HepG2 (cell line): ENCODE results near the gene ETFA. TPM values are rescaled to one million over a fixed set of nuclear protein-coding genes. Genes with fewer than 3 reads are reported as not detected.

ENCODE experiments used
- ATAC-seq: fragments of 200-7000 bp; cut with Tn5 transposase; 3 replicates; pipeline ENCODE4 v1.9.1; 2020; ENCODE audit warnings: mild to moderate bottlenecking, moderate library complexity
- BruUV-seq: library from RNA; stranded (reverse); fragments of 400-500 nt; replicated peaks from 2 replicates; lab custom pipeline; 2021; lab: Mats Ljungman, UMichigan
- CTCF ChIA-PET: fragments of 300-600 bp; formaldehyde crosslinking; extraction: SDS; loops from one replicate; lab custom pipeline; 2021; ENCODE audit warnings: low total read pairs, inconsistent platforms, low intra/inter-chr PET ratio; lab: Yijun Ruan, JAX
- POLR2A ChIA-PET: fragments of 350-600 bp; sonication (Branson Sonifier 250); formaldehyde crosslinking; loops from one replicate; lab custom pipeline; 2020; ENCODE audit warnings: antibody characterized with exemption, inconsistent platforms; lab: Yijun Ruan, JAX
- DNase-seq: peaks from one replicate; pipeline ENCODE4 v3.0.0-alpha.2; 2015; ENCODE audit warnings: low spot score
- FAIRE-seq: peaks from 3 replicates; lab custom pipeline; 2011; peaks lifted over from hg19 to GRCh38; lab: Jason Lieb, UNC
- H2AFZ ChIP-seq: one replicate; pipeline ENCODE4 v1.6.1; 2011; ENCODE audit warnings: low read length, inconsistent platforms
- H3K27ac ChIP-seq: fragments of 300-600 bp; 3 replicates; pipeline ENCODE4 v1.8.0; 2011; ENCODE audit warnings: mixed run types, mild to moderate bottlenecking, mixed read lengths, low read length, inconsistent platforms; ENCODE audit not compliant: insufficient read depth; ENCODE audit errors: extremely low read length
- H3K27me3 ChIP-seq, 2 experiments: fragments of 200-600 bp in 1 of 2; 2 replicates in 1 of 2; 3 replicates in 1 of 2; pipeline versions ENCODE4 v1.6.0 to v1.8.0; 2011; ENCODE audit warnings: low read length in 2 of 2, mild to moderate bottlenecking in 2 of 2, moderate library complexity in 2 of 2, inconsistent platforms in 1 of 2; ENCODE audit not compliant: insufficient read depth in 2 of 2, control insufficient read depth in 1 of 2
- H3K36me3 ChIP-seq, 2 experiments: fragments of 200-600 bp in 1 of 2; replicated peaks in 1 of 2; 2 replicates in 1 of 2; 3 replicates in 1 of 2; pipeline versions ENCODE4 v1.5.1 to v1.8.0; 2011; ENCODE audit warnings: low read length in 2 of 2, inconsistent platforms in 1 of 2; ENCODE audit not compliant: insufficient read depth in 2 of 2, control insufficient read depth in 1 of 2
- H3K4me1 ChIP-seq: 2 replicates; pipeline ENCODE4 v1.5.1; 2012; ENCODE audit warnings: low read length, inconsistent platforms; ENCODE audit not compliant: insufficient read depth
- H3K4me2 ChIP-seq: 2 replicates; pipeline ENCODE4 v1.6.0; 2011; ENCODE audit warnings: low read depth, low read length, inconsistent platforms
- H3K4me3 ChIP-seq, 3 experiments: fragments of 200-600 bp in 1 of 3; sonication (generic), shearing (Covaris generic) in 1 of 3; replicated peaks in 1 of 3; 2 replicates each; pipeline ENCODE4 v1.5.1; 2011 to 2016; ENCODE audit warnings: low read length in 3 of 3, inconsistent platforms in 2 of 3, low read depth in 2 of 3, mild to moderate bottlenecking in 2 of 3, control low read depth in 1 of 3, mixed read lengths in 1 of 3; ENCODE audit not compliant: insufficient read depth in 1 of 3
- H3K79me2 ChIP-seq: one replicate; pipeline ENCODE4 v1.6.1; 2011; ENCODE audit warnings: low read length, inconsistent platforms; ENCODE audit not compliant: insufficient read depth
- H3K9ac ChIP-seq: 2 replicates; pipeline ENCODE4 v1.6.0; 2011; ENCODE audit warnings: mild to moderate bottlenecking, low read depth, low read length, inconsistent platforms; ENCODE audit not compliant: insufficient read depth
- H3K9me3 ChIP-seq: 2 replicates; pipeline ENCODE4 v1.5.1; 2012; ENCODE audit warnings: mild to moderate bottlenecking, low read length
- H4K20me1 ChIP-seq: 2 replicates; pipeline ENCODE4 v1.6.0; 2011; ENCODE audit warnings: inconsistent platforms, mild to moderate bottlenecking, low read length, moderate library complexity; ENCODE audit not compliant: insufficient read depth
- DMAP1 ChIP-seq: IDR thresholded peaks from 2 replicates; pipeline ENCODE4 v1.6.1; 2016
- ELF4 ChIP-seq: sonication (generic); formaldehyde crosslinking; IDR thresholded peaks from 2 replicates; pipeline ENCODE4 v1.5.0; 2020; ENCODE audit warnings: missing genetic modification reagents, mild to moderate bottlenecking, moderate library complexity, borderline replicate concordance
- GABPA ChIP-seq, 2 experiments: IDR thresholded peaks; 2 replicates each; pipeline ENCODE4 v1.6.1; 2011 to 2016; ENCODE audit warnings: low read depth in 2 of 2, low read length in 1 of 2, missing biosample characterization in 1 of 2, missing genetic modification characterization in 1 of 2
- HMG20B ChIP-seq: conservative IDR thresholded peaks from 2 replicates; pipeline ENCODE4 v1.6.1; 2016; ENCODE audit warnings: missing genetic modification reagents, missing compliant biosample characterization
- NFIB ChIP-seq: sonication (generic); formaldehyde crosslinking; IDR thresholded peaks from 2 replicates; pipeline ENCODE4 v1.9.0; 2021; ENCODE audit warnings: missing genetic modification reagents, mild to moderate bottlenecking, borderline replicate concordance
- NFKBIZ ChIP-seq: IDR thresholded peaks from 2 replicates; pipeline ENCODE4 v1.6.1; 2018; ENCODE audit warnings: missing genetic modification reagents, missing compliant biosample characterization
- ZFYVE20 ChIP-seq: sonication (generic); formaldehyde crosslinking; IDR thresholded peaks from 2 replicates; pipeline ENCODE4 v1.8.0; 2023; ENCODE audit warnings: low read depth, mild to moderate bottlenecking, moderate library complexity, missing genetic modification reagents, borderline replicate concordance
- ZNF44 ChIP-seq: sonication (generic); formaldehyde crosslinking; IDR thresholded peaks from 2 replicates; pipeline ENCODE4 v1.5.1; 2020; ENCODE audit warnings: mild to moderate bottlenecking, missing genetic modification reagents
- WGBS: methylation state at CpG from one replicate; pipeline ENCODE4 v1.1.6; 2017; ENCODE audit warnings: low lambda C conversion rate; 5-methylcytosine and 5-hydroxymethylcytosine counted together
- in situ Hi-C: cut with HindIII; loops from 2 replicates; pipeline ENCODE4 v1.10.0; 2017; ENCODE audit warnings: low pct_unique_long_range_greater_than_20kb; ENCODE audit not compliant: extremely low pct_ligation_motif_present
- intact Hi-C: fragments of 100-400 bp; cut with micrococcal nuclease; formaldehyde crosslinking; loops from one replicate; pipeline ENCODE4 v1.10.0; 2022; ENCODE audit not compliant: unreplicated experiment
- polyA plus RNA-seq, 8 experiments: library from polyadenylated mRNA; depleted of rRNA in 3 of 8; stranded (reverse) in 7 of 8; unstranded in 1 of 8; fragments of >200 nt; fragmentation: Illumina TruSeq in 4 of 8; extraction: Trizol in 4 of 8; gene quantifications; 2 replicates each; pipeline versions ENCODE4 v1.2.1 to v1.2.3, GENCODE V29; 2011 to 2016; ENCODE audit warnings: low read depth in 4 of 8, missing spikeins in 1 of 8, mixed read lengths in 1 of 8; ENCODE audit not compliant: insufficient read depth in 1 of 8
- total RNA-seq, 5 experiments: library from RNA; depleted of rRNA; stranded (reverse); fragments of >200 nt; fragmentation: Illumina TruSeq; extraction: Trizol; gene quantifications; 2 replicates each; pipeline ENCODE4 v1.2.3, GENCODE V29; 2016; ENCODE audit warnings: low read depth in 1 of 5
- TF ChIP-seq, protein P1 (sequence below): sonication (generic); formaldehyde crosslinking; IDR thresholded peaks from 2 replicates; pipeline ENCODE4 v1.4.0; 2020; ENCODE audit warnings: mild to moderate bottlenecking, missing genetic modification reagents
- TF ChIP-seq, protein P2 (sequence below): sonication (generic); formaldehyde crosslinking; IDR thresholded peaks from 2 replicates; pipeline ENCODE4 v1.4.0; 2020; ENCODE audit warnings: low read depth, mild to moderate bottlenecking, missing genetic modification reagents
- TF ChIP-seq, protein P3 (sequence below): sonication (generic); formaldehyde crosslinking; IDR thresholded peaks from 2 replicates; pipeline ENCODE4; 2020; ENCODE audit warnings: missing genetic modification reagents, mild to moderate bottlenecking, borderline replicate concordance

Gene ETFA
- total and polyA plus RNA-seq, 2 of the 13 experiments (the other 11 are each of a cell fraction or from before 2014, with no cell fraction given) = 291 to 396 TPM

DNA sequence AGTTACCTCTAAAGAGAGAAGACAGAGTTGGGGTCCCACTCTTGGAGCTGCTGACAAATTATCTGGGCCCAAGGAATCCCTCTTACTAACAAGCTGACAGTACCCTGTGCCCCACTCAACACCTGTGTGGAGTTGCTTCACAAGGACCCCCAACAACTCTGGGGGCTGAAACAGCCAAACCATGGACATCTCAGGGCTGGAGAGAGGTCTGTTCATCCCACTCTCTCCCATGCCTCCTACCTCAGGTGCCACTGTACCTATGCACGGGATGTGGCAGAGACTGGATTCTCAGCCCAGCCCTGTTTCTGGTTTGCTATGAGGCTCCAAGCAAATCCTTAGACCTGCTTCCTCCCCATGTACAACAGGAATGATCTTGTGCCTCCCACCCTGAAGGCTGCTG is 101.7 kb downstream of the ETFA start:
- TF ChIP-seq, protein P1, sequence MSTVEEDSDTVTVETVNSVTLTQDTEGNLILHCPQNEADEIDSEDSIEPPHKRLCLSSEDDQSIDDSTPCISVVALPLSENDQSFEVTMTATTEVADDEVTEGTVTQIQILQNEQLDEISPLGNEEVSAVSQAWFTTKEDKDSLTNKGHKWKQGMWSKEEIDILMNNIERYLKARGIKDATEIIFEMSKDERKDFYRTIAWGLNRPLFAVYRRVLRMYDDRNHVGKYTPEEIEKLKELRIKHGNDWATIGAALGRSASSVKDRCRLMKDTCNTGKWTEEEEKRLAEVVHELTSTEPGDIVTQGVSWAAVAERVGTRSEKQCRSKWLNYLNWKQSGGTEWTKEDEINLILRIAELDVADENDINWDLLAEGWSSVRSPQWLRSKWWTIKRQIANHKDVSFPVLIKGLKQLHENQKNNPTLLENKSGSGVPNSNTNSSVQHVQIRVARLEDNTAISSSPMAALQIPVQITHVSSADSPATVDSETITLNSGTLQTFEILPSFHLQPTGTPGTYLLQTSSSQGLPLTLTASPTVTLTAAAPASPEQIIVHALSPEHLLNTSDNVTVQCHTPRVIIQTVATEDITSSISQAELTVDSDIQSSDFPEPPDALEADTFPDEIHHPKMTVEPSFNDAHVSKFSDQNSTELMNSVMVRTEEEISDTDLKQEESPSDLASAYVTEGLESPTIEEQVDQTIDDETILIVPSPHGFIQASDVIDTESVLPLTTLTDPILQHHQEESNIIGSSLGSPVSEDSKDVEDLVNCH (CRISPR knock-in tag) = no peak
- TF ChIP-seq NFKBIZ (CRISPR knock-in tag) (no peak), ELF4 (CRISPR knock-in tag) (no peak)
- Histone ChIP-seq H3K27me3 (no peaks in the 10 kb centered on the region), H3K4me1 (0 out of 2 replicates have a peak, but pooled peaks cover 8% of the 10 kb centered on the region), H3K4me3 (no peak overlapping the region), H4K20me1 (no peaks in the 10 kb centered on the region), H2AFZ (no peak overlapping the region), H3K79me2 (no peaks in the 10 kb centered on the region), H3K4me2 (no peak overlapping the region), H3K9ac (no peak overlapping the region), H3K36me3 (peaks cover 31 to 58% of the 10 kb centered on the region in 2 experiments), H3K27ac (no peak overlapping the region), H3K9me3 (no peaks in the 10 kb centered on the region)
- DNase-seq (no peak), FAIRE-seq (no peak), ATAC-seq (no peak)
- no TSS peak for BruUV-seq
- ChIA-PET CTCF (no interaction called here), POLR2A (no interaction called here)
- WGBS = no CpG with 5 or more reads among the region's 1 CpG
- intact Hi-C loops (no loop called here), in situ Hi-C loops (no loop called here)

DNA sequence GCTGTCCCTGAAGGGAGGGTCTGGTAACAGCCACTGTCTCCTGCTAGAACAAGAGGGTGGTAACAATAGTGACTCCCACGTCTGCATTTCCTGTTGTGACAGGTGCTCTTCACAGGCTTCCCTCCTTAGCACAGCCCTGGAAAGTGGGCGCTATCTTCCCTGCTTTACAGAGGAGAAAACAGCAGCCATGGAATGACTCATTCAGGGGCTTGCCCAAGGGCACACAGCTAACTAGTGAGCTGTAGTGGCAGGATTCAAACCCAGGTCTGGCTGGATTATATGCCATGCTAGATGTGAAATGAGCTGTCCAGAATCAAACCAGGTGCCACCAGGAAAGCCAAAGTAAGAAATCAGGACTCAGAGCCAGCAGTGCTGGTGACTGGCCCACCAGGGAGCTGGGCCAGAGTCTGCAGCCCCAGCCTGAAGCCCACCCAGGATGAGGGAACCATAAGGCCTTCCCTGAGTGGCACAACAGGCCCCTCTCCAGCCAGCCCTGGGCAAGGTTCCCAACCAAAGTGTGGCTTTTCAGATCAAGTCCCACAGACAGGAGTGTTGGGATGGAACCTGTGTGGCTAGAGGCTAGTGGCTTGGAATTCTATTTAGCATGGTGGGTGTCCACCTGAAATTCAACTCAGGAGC is 102.4 kb downstream of the ETFA start:
- intact Hi-C loops = no loop called here
- Histone ChIP-seq H3K9ac (no peak overlapping the region), H3K79me2 (no peaks in the 10 kb centered on the region), H3K9me3 (no peaks in the 10 kb centered on the region), H3K4me1 (0 out of 2 replicates have a peak, but pooled peaks cover 8% of the 10 kb centered on the region), H3K27me3 (no peaks in the 10 kb centered on the region), H4K20me1 (no peaks in the 10 kb centered on the region), H3K4me2 (no peak overlapping the region), H3K4me3 (no peak overlapping the region), H3K36me3 (peaks cover 26 to 52% of the 10 kb centered on the region in 2 experiments), H3K27ac (no peak overlapping the region), H2AFZ (no peak overlapping the region)
- WGBS = no CpG with 5 or more reads among the region's 2 CpGs
- POLR2A ChIA-PET = no interaction called here
- no peak for FAIRE-seq
- DNase-seq = no peak
- CTCF ChIA-PET = no interaction called here
- BruUV-seq = no TSS peak
- no peak for ATAC-seq
- in situ Hi-C loops = no loop called here
- no peak for TF ChIP-seq HMG20B (CRISPR knock-in tag)
- TF ChIP-seq ZNF44 (CRISPR knock-in tag) = no peak
- TF ChIP-seq, protein P2, sequence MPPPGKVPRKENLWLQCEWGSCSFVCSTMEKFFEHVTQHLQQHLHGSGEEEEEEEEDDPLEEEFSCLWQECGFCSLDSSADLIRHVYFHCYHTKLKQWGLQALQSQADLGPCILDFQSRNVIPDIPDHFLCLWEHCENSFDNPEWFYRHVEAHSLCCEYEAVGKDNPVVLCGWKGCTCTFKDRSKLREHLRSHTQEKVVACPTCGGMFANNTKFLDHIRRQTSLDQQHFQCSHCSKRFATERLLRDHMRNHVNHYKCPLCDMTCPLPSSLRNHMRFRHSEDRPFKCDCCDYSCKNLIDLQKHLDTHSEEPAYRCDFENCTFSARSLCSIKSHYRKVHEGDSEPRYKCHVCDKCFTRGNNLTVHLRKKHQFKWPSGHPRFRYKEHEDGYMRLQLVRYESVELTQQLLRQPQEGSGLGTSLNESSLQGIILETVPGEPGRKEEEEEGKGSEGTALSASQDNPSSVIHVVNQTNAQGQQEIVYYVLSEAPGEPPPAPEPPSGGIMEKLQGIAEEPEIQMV (CRISPR knock-in tag) = no peak
- TF ChIP-seq DMAP1 (CRISPR knock-in tag) = no peak
- TF ChIP-seq NFIB (CRISPR knock-in tag) = no peak
- TF ChIP-seq, protein P3, sequence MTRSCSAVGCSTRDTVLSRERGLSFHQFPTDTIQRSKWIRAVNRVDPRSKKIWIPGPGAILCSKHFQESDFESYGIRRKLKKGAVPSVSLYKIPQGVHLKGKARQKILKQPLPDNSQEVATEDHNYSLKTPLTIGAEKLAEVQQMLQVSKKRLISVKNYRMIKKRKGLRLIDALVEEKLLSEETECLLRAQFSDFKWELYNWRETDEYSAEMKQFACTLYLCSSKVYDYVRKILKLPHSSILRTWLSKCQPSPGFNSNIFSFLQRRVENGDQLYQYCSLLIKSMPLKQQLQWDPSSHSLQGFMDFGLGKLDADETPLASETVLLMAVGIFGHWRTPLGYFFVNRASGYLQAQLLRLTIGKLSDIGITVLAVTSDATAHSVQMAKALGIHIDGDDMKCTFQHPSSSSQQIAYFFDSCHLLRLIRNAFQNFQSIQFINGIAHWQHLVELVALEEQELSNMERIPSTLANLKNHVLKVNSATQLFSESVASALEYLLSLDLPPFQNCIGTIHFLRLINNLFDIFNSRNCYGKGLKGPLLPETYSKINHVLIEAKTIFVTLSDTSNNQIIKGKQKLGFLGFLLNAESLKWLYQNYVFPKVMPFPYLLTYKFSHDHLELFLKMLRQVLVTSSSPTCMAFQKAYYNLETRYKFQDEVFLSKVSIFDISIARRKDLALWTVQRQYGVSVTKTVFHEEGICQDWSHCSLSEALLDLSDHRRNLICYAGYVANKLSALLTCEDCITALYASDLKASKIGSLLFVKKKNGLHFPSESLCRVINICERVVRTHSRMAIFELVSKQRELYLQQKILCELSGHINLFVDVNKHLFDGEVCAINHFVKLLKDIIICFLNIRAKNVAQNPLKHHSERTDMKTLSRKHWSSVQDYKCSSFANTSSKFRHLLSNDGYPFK (CRISPR knock-in tag) = no peak
- TF ChIP-seq ZFYVE20 (CRISPR knock-in tag) = no peak
- no peak for TF ChIP-seq GABPA (IDR thresholded peaks at IDR 0.05; ENCODE audit: low read depth, low read length)
- TF ChIP-seq GABPA (CRISPR knock-in tag; IDR thresholded peaks at IDR 0.05; ENCODE audit: low read depth) = no peak
